CD4-positive, alpha-beta T cell (primary cell): ENCODE measurements around the gene GHRHR. TPM values are rescaled to one million over a fixed set of nuclear protein-coding genes. Genes with fewer than 3 reads are reported as not detected.
A peak's percentile ranks its signal among the peaks of the same experiment; 100 is the strongest.

Source experiments
- ATAC-seq: fragments of 200-7000 bp; cut with Tn5 transposase; one replicate; pipeline ENCODE4 v1.10.0; 2022; ENCODE audit warnings: mild to moderate bottlenecking; ENCODE audit not compliant: poor library complexity
- CTCF ChIA-PET: fragments of 350-600 bp; sonication (Branson Sonifier 250); formaldehyde crosslinking; loops from one replicate; lab custom pipeline; 2021; ENCODE audit warnings: antibody characterized with exemption, inconsistent platforms; lab: Charles Lee
- POLR2A ChIA-PET: fragments of 350-600 bp; sonication (Branson Sonifier 250); formaldehyde crosslinking; loops from one replicate; lab custom pipeline; 2021; ENCODE audit warnings: antibody characterized with exemption, inconsistent platforms; lab: Charles Lee
- DNase-seq, 14 experiments: peaks; one replicate each; pipeline ENCODE4 v3.0.0-alpha.2; 2013 to 2020; ENCODE audit warnings: mixed read lengths in 2 of 14
- H3K27ac ChIP-seq, 2 donors: one replicate each; pipeline versions ENCODE4 v1.5.1 to v1.7.0; 2013; ENCODE audit warnings: low read length in 2 of 2, low read depth in 1 of 2, mild to moderate bottlenecking in 1 of 2
- H3K27me3 ChIP-seq, 2 experiments: 1 replicate in 1 of 2; 2 replicates in 1 of 2; pipeline versions ENCODE4 v1.6.1 to v1.7.0; 2013; ENCODE audit warnings: low read length in 2 of 2, control low read depth in 1 of 2, mild to moderate bottlenecking in 1 of 2, moderate library complexity in 1 of 2; ENCODE audit not compliant: insufficient read depth in 2 of 2, control insufficient read depth in 1 of 2
- H3K36me3 ChIP-seq: one replicate; pipeline ENCODE4 v1.6.1; 2013; ENCODE audit warnings: low read length, control low read depth; ENCODE audit not compliant: insufficient read depth
- H3K4me1 ChIP-seq: one replicate; pipeline ENCODE4 v1.6.1; 2013; ENCODE audit warnings: low read length, control low read depth; ENCODE audit not compliant: insufficient read depth
- H3K4me3 ChIP-seq: one replicate; pipeline ENCODE4 v1.5.1; 2013; ENCODE audit warnings: mild to moderate bottlenecking, low read length, moderate library complexity
- H3K9me3 ChIP-seq, 2 experiments: 1 replicate in 1 of 2; 2 replicates in 1 of 2; pipeline versions ENCODE4 v1.6.1 to v1.7.0; 2013; ENCODE audit warnings: low read length in 2 of 2, mild to moderate bottlenecking in 2 of 2, control low read depth in 1 of 2, moderate library complexity in 1 of 2; ENCODE audit not compliant: control insufficient read depth in 1 of 2, insufficient read depth in 1 of 2
- H3K27ac Mint-ChIP-seq: one replicate; pipeline ENCODE4 v1.8.0; 2020; ENCODE audit warnings: mixed read lengths
- H3K27me3 Mint-ChIP-seq: one replicate; pipeline ENCODE4 v1.8.0; 2021; ENCODE audit warnings: mixed read lengths
- H3K36me3 Mint-ChIP-seq: one replicate; pipeline ENCODE4 v1.8.0; 2021; ENCODE audit warnings: low read depth, mixed read lengths
- H3K4me1 Mint-ChIP-seq: one replicate; pipeline ENCODE4 v1.8.0; 2021; ENCODE audit warnings: low read depth, mixed read lengths
- H3K4me3 Mint-ChIP-seq: one replicate; pipeline ENCODE4 v1.8.0; 2020; ENCODE audit warnings: mild to moderate bottlenecking, mixed read lengths
- H3K9me3 Mint-ChIP-seq: one replicate; pipeline ENCODE4 v1.8.0; 2020; ENCODE audit warnings: mixed read lengths
- CTCF ChIP-seq: fragments of 200-600 bp; IDR thresholded peaks from one replicate; pipeline ENCODE4 v1.8.0; 2022; ENCODE audit warnings: antibody characterized with exemption, mild to moderate bottlenecking
- intact Hi-C, 2 experiments: fragments of 100-400 bp; cut with DNase I in 1 of 2; cut with micrococcal nuclease in 1 of 2; formaldehyde crosslinking; loops; one replicate each; pipeline versions ENCODE4 v1.15.1 to v1.9.0; 2023 to 2025; cut with DNase I, micrococcal nuclease
- total RNA-seq, 174 experiments: library from RNA in 2 of 174; stranded (reverse) in 2 of 174; gene quantifications; one replicate each; pipeline ENCODE4 v1.2.3 and lab custom pipeline; 2021 to 2026

The GHRHR gene
- total RNA-seq, 2 experiments from 2014 or later: not detected

GRCh38 chr7:31014826-31015225 is 51.1 kb downstream of the GHRHR start:
- H3K9me3 ChIP-seq: no peaks in the 10 kb centered on the region
- POLR2A ChIA-PET: no interaction called here

GRCh38 chr7:31017032-31017675 is 53.4 kb downstream of the GHRHR start:
- ChIA-PET CTCF (no interaction called here), POLR2A (no interaction called here)
- H3K27me3 Mint-ChIP-seq: peaks cover 21% of the 10 kb centered on the region
- no peaks in the 10 kb centered on the region for H3K36me3 Mint-ChIP-seq
- ATAC-seq (peak; percentile 37), DNase-seq (peak in 3 of 14 experiments; percentile 18 to 30 (median 24))
- no peaks in the 10 kb centered on the region for H3K36me3 ChIP-seq
- H3K4me3 ChIP-seq: no peak overlapping the region
- TF ChIP-seq CTCF: no peak
- no peak overlapping the region for H3K27ac ChIP-seq
- H3K4me1 Mint-ChIP-seq: peaks cover 9% of the 10 kb centered on the region
- H3K27me3 ChIP-seq: peaks cover 0 to 3% of the 10 kb centered on the region in 2 experiments
- no peaks in the 10 kb centered on the region for H3K9me3 Mint-ChIP-seq
- intact Hi-C loops: no loop called here
- H3K9me3 ChIP-seq: no peaks in the 10 kb centered on the region
- peaks cover 37% of the 10 kb centered on the region for H3K4me1 ChIP-seq
- no peak overlapping the region for H3K27ac Mint-ChIP-seq
- no peak overlapping the region for H3K4me3 Mint-ChIP-seq

More at GRCh38 chr7:31014826-31015225, 51.1 kb downstream of the GHRHR start:
- Histone ChIP-seq H3K4me3 (no peak overlapping the region), H3K27me3 (peaks cover 0 to 3% of the 10 kb centered on the region in 2 experiments), H3K4me1 (peaks cover 31% of the 10 kb centered on the region), H3K27ac (no peak overlapping the region), H3K36me3 (no peaks in the 10 kb centered on the region)
- Mint-ChIP-seq H3K4me3 (no peak overlapping the region), H3K9me3 (no peaks in the 10 kb centered on the region), H3K4me1 (peaks cover 1% of the 10 kb centered on the region), H3K27ac (no peak overlapping the region), H3K36me3 (no peaks in the 10 kb centered on the region), H3K27me3 (peaks cover 21% of the 10 kb centered on the region)
- no peak for TF ChIP-seq CTCF
- ATAC-seq: no peak
- no peak for DNase-seq
- CTCF ChIA-PET: no interaction called here
- intact Hi-C loops: no loop called here

GRCh38 chr7:31017721-31018120 is 54.0 kb downstream of the GHRHR start:
- Mint-ChIP-seq H3K4me3 (no peak overlapping the region), H3K27me3 (peaks cover 21% of the 10 kb centered on the region), H3K9me3 (no peaks in the 10 kb centered on the region), H3K4me1 (peaks cover 15% of the 10 kb centered on the region), H3K36me3 (no peaks in the 10 kb centered on the region), H3K27ac (no peak overlapping the region)
- ChIA-PET CTCF (no interaction called here), POLR2A (no interaction called here)
- no peaks in the 10 kb centered on the region for H3K9me3 ChIP-seq
- H3K27ac ChIP-seq: no peak overlapping the region
- ATAC-seq: no peak
- intact Hi-C loops: no loop called here
- DNase-seq: no peak
- no peak for TF ChIP-seq CTCF
- H3K36me3 ChIP-seq: no peaks in the 10 kb centered on the region
- peaks cover 39% of the 10 kb centered on the region for H3K4me1 ChIP-seq
- peaks cover 0 to 3% of the 10 kb centered on the region in 2 experiments for H3K27me3 ChIP-seq
- H3K4me3 ChIP-seq: no peak overlapping the region
